LNCaP clone FGC (cell line): ENCODE results near the gene CTBP1.

ENCODE experiments used
- DNase-seq: peaks from one replicate; pipeline ENCODE4 v3.0.0-alpha.2; 2011; ENCODE audit warnings: low read depth
- H3K4me3 ChIP-seq: 2 replicates; pipeline ENCODE4 v1.5.1; 2011; ENCODE audit warnings: mild to moderate bottlenecking, low read depth, low read length, control low read depth
- CTCF ChIP-seq: IDR thresholded peaks from 2 replicates; pipeline ENCODE4 v1.5.1; 2012; ENCODE audit warnings: mild to moderate bottlenecking; ENCODE audit not compliant: control insufficient read depth, insufficient read depth; ENCODE audit errors: extremely low read depth

CTBP1 gene

GRCh38 chr4:1200425-1201035 is 48.4 kb downstream of the CTBP1 start:
- DNase-seq = no peak
- no peak for TF ChIP-seq CTCF
- no peak overlapping the region for H3K4me3 ChIP-seq

GRCh38 chr4:1199556-1200331 is 49.2 kb downstream of the CTBP1 start:
- TF ChIP-seq CTCF = no peak
- no peak overlapping the region for H3K4me3 ChIP-seq
- no peak for DNase-seq

GRCh38 chr4:1198098-1198844 is 50.7 kb downstream of the CTBP1 start:
- no peak for DNase-seq
- no peak overlapping the region for H3K4me3 ChIP-seq
- no peak for TF ChIP-seq CTCF

- TF ChIP-seq CTCF = no peak
- H3K4me3 ChIP-seq = no peak overlapping the region
- DNase-seq = no peak
Observed at GRCh38 chr4:1196421-1197183, 52.3 kb downstream of the CTBP1 start.

GRCh38 chr4:1195891-1196401 is 53.0 kb downstream of the CTBP1 start:
- TF ChIP-seq CTCF = no peak
- DNase-seq = no peak
- H3K4me3 ChIP-seq = no peak overlapping the region

- TF ChIP-seq CTCF = no peak
- H3K4me3 ChIP-seq = no peak overlapping the region
- DNase-seq = no peak
Observed at GRCh38 chr4:1195109-1195671, 53.7 kb downstream of the CTBP1 start.
